VCaP (cell line): ENCODE measurements around the gene KIF6.

Experiments
- H3K27ac ChIP-seq: fragments of 450-650 bp; 2 replicates; pipeline ENCODE4 v1.5.1; 2017
- TF ChIP-seq, protein P1 (sequence below): fragments of 450-650 bp; conservative IDR thresholded peaks from 2 replicates; pipeline ENCODE4 v1.5.1; 2017; ENCODE audit warnings: mild to moderate bottlenecking, moderate library complexity

KIF6 gene

DNA sequence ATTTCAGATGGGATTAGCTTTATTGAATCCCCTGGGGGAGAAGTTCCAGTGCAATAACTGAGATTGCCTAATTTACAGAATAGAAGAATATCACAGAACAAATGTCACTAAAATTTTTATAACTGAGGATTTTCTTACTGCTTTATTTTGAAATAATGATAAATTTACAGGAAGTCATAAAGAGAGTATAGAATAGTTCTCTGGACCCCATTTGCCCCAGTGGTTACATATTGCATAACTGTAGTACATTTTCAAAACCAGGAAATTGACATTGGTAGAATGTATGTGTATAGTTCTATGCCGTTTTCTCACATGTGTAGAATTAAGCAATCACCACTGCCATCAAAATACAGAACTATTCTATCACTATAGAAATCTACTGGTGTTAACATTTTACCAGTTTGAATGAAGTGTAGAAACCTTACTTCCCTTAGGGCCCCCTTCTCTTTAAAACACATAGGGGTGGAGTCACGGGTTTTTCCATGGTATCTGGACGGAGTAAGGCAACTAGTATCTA, 18.3 kb downstream of the KIF6 start:
- TF ChIP-seq, protein P1, sequence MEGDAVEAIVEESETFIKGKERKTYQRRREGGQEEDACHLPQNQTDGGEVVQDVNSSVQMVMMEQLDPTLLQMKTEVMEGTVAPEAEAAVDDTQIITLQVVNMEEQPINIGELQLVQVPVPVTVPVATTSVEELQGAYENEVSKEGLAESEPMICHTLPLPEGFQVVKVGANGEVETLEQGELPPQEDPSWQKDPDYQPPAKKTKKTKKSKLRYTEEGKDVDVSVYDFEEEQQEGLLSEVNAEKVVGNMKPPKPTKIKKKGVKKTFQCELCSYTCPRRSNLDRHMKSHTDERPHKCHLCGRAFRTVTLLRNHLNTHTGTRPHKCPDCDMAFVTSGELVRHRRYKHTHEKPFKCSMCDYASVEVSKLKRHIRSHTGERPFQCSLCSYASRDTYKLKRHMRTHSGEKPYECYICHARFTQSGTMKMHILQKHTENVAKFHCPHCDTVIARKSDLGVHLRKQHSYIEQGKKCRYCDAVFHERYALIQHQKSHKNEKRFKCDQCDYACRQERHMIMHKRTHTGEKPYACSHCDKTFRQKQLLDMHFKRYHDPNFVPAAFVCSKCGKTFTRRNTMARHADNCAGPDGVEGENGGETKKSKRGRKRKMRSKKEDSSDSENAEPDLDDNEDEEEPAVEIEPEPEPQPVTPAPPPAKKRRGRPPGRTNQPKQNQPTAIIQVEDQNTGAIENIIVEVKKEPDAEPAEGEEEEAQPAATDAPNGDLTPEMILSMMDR, result no peak
- no peak overlapping the region for H3K27ac ChIP-seq

DNA sequence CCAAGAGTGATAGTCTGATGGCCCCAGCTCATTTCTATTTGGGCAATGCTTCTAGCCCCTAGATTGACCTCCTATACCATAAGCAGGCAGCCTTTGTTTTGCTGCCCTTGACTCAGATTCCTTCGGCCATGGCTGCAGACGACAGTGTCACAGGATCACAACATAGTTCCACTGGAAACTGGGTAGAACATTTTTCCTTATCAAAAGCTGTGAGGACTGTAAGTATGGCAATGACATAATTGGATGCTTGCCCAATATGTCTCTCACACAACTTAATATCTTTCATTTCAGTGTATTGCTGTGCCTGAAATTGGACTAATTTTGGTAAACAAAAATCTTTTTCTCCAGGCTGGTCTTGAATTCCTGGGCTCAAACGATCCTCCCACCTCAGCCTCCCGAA, 22.9 kb downstream of the KIF6 start:
- H3K27ac ChIP-seq, result no peak overlapping the region
- TF ChIP-seq, protein P1, result no peak

DNA sequence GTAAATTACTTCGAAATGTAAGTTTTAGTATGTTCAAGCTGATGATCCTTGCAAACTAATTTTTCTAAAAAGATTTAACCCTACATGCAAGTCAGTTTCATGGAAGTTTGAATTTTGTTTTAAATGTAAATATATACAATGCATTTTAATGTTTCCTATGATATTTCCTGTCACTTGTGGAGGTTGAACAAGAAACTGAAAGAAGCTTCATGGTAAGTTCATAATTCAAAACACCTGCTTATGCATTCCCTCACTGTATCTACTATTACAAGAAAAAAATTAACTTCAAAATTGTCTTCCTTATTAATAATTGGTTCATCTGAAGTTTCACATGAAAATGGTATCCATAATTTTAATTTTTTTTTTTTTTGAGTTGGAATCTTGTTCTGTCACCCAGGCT, 24.8 kb downstream of the KIF6 start:
- TF ChIP-seq, protein P1, result no peak
- no peak overlapping the region for H3K27ac ChIP-seq

DNA sequence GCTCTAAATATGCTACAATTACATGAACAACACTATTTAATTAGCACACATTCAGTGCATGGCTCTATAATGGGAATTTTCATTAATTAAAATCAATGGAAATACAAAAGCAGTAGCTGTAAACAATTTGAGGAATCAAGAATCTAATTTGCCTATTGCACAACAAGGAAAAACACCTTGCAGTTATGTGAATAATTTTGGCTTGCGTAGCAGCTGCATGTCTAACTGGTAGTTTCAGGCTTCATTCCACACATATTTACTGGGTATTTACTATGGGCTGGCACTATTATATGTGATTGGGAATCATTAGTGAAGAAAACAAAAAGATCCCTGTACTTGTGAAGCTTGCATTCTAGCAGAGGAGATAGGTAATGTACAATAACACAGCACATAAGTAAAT, 26.4 kb downstream of the KIF6 start:
- TF ChIP-seq, protein P1, result no peak
- no peak overlapping the region for H3K27ac ChIP-seq

DNA sequence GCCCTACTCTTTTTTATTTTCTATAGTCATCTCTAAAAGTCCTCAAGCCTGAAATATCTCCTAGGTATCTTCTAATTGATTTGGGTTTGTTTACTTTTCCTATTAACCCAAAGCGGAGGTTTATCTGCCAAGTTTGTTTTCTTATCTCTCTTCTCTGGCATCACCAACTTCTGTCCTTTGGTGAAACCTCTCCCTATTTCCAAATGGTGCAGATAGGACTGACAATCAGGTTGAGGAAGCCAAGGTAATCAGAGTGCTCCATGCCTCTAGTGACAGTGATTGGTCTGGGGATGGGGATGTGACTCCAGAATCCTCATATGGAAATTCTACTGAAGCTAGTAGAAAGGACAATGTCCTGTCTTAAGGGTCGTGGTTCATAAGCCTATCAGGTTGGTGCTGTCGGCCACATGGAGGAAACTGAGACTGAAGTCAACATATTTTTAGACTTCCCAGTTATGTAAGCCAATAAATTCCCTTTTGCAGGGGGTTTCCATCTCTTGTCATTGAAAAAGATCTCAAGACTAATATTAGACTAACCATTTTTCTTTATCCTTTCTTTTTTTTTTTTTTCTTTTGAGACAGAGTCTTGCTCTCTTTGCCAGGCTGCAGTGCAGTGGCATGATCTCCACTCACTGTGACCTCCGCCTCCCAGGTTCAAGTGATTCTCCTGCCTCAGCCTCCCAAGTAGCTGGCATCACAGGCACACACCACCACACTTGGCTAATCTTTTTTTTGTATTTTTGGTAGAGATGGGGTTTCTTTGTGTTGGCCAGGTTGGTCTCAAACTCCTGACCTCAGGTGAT, 28.0 kb downstream of the KIF6 start:
- TF ChIP-seq, protein P1, result no peak
- H3K27ac ChIP-seq, result no peak overlapping the region

DNA sequence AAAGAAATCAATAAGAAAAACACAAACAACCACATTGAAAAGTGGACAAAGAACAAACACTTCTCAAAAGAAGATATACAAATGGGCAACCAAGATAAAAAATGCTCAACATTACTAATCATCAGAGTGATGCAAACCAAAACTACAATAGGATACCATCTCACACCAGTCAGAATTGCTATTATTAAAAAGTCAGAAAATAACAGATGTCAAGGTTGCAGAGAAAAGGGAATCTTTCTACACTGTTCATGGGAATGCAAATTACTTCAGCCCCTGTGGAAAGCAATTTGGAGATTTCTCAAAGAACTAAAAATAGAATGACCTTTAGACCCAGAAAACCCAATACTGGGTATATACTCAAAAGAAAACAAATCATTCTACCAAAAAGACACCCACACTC, 29.8 kb downstream of the KIF6 start:
- TF ChIP-seq, protein P1, result no peak
- no peak overlapping the region for H3K27ac ChIP-seq

DNA sequence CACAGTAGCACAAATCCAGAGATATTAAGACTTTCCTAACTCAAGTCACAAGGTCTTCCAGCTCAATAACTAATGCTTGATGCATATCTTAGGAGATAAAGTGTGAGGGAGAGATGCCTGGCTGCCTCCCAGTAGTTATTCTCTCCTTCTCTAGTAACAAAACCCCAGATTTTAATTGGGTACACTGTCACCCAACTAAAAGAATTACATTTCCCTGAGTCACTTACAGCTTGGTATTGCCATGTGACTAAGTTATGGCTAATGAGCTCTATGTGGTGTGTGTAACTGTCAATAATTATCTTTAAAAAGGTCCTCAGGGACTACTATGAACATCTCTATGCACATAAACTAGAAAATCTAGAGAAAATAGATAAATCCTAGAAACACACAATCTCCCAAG, 32.0 kb downstream of the KIF6 start:
- no peak overlapping the region for H3K27ac ChIP-seq
- TF ChIP-seq, protein P1, result no peak
